NK-92 treated with Interleukin-12 subunit alpha and Interleukin-12 subunit beta, amount 100 ng/mL, for 24 hours (cell line): ENCODE data around the gene RAD9A.

ENCODE experiments used
- DNase-seq: peaks from one replicate; lab custom pipeline; 2025; lab: John Stamatoyannopoulos, UW

RAD9A gene

GRCh38 chr11:67357831-67358670 lies 33.7 kb upstream of the RAD9A start:
- no peak for DNase-seq

- DNase-seq = no peak
Observed at GRCh38 chr11:67364169-67364568, 27.6 kb upstream of the RAD9A start.

DNA sequence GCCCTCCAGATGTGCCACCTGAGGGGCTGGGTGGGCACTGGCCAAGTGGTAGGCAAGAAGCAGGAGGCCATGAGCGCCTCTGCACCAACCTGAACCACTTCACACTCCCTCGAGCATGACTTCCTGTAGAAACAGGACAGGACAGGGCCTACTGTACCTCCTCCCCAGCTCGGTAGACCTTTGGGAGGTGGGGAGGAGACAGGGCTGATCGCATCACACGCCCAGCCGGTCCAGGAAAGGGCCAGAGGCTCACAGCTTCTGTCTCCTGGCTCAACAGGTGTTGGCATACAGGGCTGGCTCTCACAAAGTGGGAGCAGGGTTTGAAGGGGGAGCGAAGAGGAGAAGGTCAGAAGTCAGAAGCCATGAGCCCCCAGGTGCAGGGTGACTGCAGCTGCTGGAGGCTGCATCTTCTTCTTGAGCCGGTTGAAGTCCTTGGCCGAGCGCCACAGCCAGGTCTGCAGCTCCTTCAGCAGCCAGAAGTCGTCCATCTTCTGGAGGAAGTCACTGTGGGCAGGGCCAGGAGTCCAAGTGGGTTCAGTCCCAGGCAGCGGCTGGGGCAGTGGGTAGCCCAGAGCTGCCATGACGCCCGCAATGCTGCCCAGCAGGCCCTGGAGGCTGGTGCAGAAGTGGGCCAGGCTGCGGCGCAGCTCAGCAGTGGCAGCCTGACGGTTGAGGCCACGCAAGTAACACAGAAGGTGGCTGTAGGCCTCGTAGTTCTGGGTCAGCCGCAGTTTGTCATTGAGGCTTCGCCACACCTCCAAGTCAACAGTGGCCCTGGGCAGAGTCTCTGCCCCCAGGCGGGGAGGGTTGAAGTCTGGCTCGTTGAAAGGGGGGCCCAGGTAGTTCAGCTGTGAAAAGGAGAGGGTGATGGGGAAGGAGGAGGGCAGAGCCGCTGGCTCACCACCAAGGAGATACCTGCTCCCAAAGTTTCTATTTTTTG lies 26.7 kb upstream of the RAD9A start:
- DNase-seq = no peak

DNA sequence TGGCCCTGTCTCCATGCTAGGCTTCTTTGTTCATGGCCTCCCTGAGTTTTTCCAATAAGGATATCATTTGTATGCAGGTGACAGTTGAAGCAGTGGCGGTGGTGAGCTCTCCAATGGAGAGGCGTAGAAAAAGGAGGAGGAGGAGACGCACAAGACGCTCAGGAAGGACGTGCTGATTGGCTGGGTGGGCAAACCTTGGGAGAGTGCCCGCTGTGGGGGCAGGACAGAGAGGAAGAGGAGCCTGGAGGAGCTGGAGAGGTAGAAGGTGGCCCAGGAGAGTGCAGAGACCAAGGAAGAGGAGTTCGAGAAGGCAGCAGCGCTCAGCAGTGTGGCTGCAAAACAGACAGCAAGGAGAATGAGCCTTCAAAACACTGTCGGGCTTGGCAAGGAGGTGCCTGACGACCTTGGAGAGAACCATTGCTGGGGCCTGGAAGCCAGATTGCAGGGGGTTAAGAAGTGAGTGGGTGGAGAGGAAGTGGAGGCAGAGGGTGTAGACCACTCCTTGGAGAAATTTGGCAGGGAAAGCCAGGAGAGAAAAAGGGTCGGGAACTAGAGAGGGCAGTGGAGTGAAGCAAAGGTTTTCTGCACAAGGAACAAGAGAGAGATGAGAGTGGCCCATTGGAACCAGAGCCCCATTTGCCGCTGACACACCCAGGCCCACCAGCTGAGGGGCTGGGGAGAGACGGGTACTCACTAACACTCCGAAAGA lies 25.9 kb upstream of the RAD9A start:
- no peak for DNase-seq

DNA sequence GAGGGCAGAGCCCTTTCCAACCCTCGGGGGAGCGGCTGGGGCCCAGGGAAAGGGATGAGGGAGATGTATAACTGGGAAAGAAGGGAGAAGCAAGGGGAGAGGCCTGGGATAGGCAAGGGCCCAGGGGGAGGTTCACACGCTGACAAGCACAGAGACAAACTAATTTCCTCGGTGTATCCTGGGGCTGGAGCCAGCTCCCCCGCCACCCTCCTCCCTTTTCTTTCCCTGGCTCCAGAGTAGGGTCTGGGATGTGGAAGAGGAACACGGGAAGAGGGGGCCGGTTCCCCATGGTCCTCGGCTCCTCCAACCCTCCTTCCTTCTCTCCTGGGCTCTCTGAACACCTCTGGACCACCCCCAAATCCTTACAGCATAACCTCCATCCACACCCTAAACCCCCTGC lies 25.2 kb upstream of the RAD9A start:
- no peak for DNase-seq

DNA sequence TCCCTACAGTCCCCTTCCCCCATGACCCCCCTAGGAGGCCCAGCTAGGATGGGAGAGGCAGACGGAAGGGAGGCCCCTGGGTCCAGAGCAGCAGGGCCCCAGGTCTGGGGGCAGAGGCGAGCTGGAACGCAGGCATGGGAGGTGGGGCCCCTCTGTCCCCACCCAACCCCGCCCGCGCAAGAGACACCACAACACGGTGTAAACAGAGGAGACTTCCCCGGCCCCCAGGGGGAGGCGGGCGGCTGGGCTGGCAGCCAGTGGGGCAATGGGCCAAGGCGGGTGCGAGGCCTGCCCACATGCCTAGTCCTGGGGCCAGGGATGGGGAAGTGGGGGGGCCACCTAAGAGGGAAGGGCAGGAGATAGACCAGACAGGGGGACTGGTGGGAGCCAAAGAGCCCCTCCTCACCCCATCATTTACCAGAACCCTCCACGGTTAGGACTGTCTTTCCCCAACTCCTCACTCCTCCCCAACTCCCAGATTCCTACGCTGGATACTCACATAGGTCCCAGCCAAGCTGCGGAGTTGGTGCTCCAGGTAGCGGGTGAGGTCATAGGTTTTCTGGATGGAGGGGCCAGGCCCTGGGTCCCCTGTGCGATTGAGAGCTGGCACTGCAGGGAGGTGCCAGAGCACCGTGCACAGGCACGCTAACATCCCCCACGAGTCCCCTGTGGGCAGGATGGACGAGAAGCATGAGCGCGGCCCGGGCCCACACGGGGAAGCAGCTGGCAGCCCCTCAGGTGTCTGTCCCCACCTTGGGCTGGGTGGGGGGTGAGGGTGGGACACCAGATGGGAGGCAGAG lies 24.6 kb upstream of the RAD9A start:
- DNase-seq = no peak

- DNase-seq = no peak
Observed at GRCh38 chr11:67367761-67368227, 24.0 kb upstream of the RAD9A start.

DNA sequence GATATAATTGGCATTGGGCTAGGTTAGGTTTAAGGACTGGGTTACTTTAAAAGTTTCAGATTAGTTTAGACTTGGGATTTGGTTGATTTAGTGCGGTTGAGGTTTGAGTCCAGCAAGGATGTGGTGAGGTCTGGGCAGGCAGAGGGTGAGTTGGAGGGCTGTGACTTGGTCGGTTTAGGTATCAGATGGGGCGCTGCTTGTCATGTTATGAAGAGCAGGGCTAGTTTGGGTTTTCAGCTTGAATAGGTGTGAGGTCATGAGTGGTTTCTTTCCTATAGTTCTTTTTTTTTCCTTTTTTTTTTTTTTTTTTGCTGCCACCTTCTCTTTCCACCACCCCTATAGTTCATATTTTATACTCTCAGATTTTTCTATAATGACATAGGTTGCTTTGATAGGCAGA lies 23.2 kb upstream of the RAD9A start:
- DNase-seq = no peak

DNA sequence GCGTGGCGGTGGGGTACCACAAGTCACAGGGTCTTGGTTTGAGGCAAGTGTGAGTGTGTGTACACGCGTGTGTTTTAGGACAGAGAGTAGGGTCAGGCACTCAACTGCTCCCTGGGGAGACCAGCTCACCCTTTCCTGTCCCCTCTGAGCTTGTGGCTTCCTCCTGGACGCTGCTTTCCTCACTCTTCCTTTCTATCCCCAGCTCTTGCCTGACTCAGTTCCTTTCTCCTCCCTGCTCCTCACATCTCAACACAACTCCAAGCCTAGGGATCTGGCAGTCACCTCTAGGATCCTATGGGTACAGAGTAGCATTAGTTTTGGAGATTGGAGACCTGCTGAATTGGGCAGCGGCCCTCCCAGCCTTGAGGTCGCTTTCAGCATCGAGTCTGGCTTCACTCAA lies 22.5 kb upstream of the RAD9A start:
- no peak for DNase-seq

- DNase-seq = no peak
Observed at GRCh38 chr11:67369801-67370284, 21.9 kb upstream of the RAD9A start.

DNA sequence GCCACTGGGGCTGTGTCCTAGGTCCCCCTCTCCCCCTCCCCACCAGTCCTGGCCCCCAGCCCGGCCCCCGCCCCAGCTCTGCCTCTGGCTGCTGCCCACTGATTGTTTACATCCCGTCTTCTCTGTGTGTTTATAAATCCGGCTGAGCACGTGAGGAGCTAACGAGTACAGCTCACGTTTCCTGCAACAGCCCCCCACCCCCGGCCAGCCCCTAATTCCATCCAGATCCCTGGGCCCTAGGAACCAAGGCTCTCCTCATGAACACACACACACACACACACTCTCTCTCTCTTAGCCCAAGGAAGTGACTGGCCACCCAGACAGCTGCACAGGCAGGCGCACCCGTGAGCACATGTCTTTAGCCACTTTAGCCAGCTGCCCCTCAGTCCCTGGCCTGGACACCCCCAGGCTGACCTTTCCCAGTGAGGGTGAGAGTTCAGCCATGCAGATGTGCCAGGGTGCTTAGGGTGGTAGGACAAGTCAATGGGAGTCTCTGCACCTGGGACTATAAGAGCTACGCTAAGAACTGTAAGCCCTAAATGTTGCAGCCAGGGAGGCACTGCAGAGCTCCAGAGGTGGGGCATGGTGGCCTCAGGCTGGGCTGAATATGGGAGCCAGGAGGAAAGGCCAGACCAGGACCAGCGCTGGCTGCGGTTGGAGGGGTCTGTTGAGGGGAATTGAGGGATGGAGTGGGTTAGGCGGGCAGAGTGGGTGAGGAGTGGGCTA lies 21.3 kb upstream of the RAD9A start:
- DNase-seq = no peak

- DNase-seq = no peak
Observed at GRCh38 chr11:67371189-67371910, 20.4 kb upstream of the RAD9A start.

DNA sequence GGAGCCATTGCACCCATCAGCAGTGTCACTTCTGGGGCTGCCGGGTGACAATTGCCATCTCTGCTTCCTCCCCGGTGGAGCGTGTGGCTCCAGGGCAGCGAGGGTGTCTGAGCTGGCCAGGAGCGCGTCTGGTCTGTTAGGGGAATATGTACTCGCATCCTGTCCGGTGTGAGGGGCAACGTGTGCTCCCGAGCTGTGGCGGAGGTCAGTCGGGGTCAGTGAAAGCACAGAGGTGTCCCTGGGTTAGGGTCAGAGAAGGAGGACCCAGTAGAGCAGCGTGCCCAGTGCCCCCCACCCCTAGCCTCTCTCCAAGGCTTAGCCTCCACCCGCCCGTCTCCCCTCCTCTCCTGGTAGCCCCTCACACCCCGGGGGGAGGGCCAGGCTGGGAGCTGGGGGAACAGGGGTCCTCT lies 19.9 kb upstream of the RAD9A start:
- no peak for DNase-seq

GRCh38 chr11:67372321-67372992 lies 19.3 kb upstream of the RAD9A start:
- DNase-seq = no peak

DNA sequence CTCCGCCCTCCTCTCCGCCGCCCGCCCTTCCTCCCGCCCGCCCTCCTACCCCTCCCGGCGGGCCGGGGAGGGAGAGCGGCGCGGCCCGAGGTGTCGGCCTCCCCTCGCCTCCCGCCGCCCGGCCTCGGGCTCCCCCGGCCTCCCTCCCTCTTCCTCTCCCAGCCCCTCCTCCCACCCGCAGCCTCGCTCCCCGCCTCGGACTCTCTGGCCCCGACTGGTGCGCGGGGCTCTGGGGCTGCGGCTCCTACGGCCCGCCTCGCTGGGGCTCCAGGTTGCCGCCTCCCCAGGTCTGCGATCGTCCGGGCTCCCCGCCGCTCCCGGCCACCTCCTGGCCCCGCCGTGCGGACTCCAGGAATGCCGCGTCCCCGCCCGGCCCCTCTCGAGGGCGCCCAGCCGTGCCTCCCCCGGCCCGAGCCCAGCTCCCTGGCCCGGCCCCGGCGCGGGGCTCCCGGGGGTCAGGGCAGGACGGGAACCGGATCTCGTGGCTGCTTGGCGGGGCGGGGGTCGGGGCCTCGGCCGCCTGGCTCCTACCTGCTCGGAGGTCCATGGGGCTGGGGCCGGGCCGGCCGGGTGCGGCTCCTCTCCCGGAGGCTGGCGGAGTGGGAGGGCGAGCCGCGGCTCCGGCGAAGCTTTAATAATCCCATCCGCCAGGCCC lies 18.7 kb upstream of the RAD9A start, which contains the start of gene CLCF1:
TSS of gene CLCF1 (minus strand) at position 606 of the 655 bp plus-strand sequence. CDS start at position 547, 59 bp downstream.
- no peak for DNase-seq

DNA sequence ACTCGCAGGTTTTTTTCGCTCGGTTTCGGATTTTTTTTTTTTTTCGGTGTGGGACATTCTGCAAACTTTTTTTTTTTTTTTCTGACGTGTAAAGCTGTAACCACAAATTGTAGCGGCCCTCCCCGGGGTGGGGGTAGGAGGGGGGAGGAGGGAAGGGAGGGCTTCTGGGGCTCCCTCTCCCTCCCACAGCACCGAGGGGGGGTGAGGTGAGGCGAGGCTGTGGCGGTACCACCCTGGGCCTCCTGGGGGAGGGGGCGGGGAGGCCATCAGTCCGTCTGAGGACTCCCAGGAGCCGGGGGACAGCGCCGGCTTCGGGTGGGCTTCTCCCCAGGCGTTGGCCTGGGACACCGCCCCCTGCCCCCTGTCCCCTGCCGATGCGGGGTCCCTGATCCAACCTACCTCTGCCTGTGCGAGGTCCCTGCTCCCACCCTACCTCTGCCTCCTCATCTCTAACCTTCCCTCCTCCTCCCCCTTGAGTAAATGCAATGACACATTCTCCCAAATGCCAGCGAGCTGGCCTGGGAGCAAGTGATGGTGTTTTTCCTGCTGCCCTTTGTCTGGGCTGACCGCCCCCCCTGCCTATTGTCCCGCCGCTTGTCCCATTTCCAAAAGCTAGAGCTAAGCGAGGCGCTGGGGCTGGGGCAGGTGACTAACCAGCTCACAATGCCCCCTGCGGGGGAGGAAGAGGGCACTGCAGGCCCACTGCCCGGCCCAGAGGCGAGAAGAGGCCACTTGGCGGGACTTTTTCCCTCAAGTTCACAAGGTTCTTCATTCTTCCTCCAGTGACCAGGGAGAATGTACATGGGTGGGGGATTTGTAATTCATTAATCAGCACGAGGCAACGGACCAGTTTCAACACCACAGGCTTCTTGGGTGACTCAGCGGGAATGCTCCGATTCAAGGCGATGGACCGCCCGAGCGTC lies 17.9 kb upstream of the RAD9A start:
- peak; percentile 50 for DNase-seq

DNA sequence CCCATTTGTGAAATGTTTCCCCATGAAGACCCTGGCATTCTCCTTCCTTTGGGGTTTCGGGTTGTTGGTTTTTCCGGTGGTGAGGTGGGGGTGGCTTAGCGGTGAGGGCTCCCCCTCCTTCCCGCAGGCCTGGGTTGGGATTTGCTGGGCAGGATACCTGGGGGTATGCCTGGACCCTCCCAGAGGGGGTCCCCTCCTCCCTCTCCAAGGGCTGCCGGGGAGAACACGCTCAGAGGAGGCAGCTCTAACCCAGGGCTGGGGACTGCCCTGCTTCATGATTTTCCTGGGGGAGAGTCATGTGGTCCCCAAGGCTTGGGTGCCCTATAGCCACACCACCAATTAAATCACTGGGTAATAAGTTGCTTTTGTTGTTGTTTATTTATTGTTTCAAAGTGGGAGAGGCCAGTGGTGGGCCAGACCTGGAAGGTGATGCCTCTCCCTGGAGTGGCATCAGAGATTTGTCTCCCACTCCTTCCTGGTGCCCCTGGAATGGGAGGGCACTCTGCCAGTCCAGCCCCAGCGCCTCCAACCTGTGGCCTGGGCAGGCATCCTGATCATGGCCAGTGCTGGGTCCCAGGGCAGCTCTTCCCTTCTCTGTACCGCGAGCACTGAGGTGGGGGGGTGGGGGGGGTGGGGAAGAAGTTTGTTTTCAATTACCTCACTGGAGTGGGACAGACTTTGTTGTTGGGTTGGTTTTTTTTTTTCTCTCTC lies 17.1 kb upstream of the RAD9A start:
- no peak for DNase-seq
